T follicular helper cell (primary cell): ENCODE data around the gene LMX1B.

ENCODE experiments used
- DNase-seq: peaks from one replicate; pipeline ENCODE4 v3.0.0-alpha.2; 2020; ENCODE audit warnings: low read depth

LMX1B gene

DNA sequence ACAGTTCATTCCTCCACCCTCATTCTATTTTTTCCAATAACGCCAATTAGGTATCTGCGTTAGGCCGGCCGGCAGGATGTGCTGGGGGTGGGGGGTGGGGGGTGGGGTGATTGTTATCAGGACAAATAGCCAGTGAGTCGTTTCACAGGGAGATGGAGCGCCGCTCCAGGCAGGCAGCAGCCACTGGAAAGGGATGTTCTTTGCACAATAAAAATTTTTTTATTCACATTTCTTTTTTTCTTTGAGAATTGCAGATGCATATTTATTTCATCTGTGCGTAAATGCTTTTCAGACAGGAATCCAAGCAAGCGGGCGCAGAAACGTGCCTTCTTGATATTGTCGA is 4.1 kb downstream of the LMX1B start:
- no peak for DNase-seq

DNA sequence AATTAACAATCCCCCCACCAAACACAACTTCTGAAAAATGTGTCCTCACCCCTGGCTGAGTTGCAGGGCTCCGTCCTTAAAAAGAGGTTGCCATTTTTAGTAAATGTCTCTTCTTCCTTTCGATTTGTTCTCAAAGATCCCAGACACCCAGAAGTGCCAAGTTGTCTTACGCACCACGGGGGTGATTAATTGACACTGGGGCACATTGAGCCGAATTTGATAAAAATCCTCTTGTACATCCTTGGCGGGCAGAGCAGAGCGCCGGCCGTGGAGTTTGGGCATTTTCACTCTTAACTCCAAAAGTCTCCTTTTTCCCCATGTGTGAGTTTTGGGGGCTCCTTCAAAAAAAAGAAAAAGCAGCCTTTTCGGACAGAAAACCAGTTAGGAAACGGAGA is 4.5 kb downstream of the LMX1B start:
- DNase-seq: no peak

DNA sequence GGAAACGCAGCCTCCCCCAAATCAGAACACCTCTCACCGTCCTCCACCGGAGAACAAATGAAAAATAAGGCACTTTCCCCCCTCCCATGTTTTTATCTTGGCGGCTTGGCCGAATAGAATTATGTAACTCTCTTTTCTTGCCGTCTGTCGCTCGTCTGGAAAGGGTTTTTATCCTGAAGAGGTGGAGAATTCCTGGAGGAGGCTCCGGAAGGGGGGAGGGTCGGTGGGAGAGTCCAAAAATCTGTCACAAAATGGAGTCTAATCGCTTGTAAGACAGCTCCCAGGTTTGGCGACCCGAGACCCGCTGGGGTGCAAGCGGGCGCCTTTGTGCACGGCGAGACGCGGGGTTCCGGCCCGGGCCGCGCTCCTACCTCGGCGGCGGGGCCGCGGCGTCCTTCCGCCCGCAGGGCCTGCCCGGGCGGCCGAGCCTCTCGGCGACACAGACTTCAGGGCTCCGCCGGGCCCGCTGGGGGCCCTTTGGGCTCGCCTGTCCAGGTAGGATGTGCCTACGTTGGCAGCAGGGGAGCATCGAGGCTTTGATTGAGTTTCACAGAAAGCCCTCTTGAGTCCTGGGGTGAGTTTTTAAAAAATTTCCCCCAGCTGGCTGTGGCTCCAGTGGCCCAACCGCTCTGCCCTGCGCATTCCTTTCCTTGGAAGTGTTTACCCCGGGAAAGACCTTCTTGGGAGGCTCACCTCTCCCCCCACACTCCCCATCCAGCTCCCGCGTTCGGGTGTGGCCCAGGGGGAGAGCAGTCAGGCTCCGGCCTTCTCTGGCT is 5.0 kb downstream of the LMX1B start:
- no peak for DNase-seq

DNA sequence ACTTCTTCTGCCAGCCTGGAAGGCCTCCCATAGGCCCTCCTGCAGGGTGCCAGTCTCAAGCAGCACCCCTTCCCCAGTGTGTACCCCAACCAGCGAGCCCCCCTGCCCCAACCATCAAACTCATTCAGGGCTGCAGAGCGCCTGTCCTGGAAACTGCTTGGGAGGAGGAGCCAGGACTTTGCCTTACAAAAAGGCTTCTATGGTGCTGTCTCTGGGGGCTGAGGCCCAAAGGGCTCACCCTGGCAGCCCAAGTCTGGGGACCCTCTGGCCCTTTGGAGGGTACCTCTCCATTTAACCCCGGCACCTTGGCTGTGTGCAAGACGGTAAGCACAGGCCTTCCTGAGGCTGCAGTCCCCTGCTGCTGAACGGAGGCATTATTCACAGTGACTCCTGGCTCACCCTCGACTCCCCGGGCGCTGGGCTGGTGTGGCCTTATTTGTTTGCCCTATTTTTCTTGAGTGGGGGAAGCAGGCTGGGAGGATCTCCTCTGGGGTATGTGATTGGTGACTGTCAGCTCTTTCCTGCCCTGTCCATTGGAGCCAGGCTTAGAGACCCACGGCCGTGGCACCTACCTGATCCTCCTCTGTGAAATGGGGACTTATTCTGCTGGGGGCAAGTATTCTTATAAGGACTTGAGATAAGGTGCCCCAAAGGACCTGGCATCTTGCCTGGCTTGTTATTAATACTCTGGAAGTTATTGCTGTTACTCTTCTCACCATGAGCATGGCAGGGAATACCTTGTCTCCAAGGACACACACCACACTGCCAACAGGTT is 5.8 kb downstream of the LMX1B start:
- no peak for DNase-seq

DNA sequence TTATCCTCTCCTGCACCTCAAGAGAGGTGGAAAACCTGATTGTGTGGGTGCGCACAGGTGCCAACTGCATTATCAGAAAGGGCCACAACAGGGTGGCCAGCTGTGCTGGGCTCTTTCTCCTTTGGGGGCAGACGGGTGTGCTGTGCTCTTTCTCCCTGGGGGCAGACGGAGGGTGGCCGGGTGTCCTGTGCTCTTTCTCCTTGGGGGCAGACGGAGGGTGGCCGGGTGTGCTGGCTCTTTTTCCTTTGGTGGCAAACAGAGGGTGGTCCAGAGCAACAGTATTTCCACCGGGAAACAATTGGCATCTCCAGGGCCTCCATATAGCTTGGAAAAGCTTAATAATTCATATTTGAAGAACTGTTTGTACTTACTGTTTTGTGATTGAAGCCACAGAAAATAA is 6.8 kb downstream of the LMX1B start:
- DNase-seq: no peak

DNA sequence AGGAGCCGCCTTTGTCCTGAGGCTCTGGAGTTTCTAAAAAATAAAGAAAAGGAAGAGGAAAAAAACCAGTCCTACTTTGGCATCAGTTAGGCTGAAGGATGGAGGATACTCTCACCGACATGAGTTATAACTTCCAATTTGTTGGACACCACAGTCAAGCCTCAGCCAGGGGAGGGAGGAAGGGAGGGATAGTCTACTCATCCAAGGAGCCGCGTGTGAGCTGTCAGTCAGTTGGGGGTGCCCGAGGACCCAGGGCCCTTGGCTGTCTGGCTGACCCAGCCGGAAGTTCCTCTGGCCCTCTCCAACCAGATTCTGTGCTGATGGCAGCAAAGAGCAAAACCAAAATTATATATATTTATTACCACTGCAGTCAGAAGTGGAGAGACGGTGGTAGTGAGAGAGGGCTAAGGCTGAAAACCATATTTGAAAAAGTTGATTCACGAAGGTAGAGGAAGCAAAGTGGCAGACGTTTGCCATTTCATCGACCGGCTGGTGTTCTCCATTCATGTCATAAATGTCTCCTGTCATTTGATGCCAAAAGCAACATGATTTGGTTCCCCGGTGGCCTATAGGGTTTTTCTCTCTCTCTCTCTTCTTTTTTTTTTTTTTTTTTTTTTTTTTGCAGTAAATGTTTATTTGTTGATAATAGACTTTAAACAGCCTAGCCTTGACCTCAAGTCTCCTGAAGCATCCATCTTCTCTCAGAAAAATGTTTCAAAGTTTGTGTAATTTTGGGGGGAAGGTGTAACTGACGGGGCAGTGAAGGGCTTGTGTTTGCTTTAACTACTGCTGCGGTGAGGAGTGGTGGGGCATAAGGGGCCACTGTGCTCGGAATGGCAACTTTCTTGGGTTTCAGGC is 7.6 kb downstream of the LMX1B start:
- DNase-seq: no peak

DNA sequence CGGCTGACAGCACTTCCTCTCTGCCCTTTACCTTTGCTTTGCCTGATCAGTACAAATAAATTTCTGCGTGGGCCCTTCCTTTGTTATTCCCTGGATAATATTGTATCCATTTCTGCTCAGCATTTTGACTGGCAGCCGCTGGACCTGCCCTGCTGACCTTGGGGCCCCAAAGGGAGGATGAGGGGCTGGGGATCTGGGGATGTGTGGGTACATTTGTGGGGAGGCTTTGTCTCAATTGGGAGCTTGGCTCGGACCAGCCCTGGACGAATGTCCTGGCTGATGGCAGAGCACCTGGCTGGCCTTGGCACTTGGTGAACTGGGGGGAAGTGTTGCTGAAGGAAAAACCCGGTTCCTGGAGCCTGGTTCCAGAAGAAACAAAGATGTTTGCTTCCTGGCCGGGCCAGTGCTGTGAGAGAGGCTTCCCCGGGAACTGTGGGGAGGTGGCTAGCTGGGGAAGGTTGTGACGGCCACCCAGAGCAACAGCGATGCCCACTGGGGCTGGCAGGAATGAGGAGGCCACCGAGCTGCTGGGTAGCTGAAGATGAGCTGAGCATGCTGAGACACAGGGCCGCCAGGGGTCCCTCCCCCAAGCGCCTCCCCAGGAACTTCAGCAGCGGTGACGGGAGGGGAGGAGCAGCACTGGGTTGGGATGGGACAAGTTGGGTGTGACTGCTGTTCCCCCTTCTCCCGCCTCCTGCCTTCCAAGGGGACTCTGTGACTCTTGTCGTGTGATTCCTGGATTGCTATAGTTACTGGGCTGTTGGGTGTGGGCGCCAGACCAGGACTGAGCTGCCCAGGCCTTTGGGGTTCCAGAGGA is 8.4 kb downstream of the LMX1B start:
- no peak for DNase-seq

DNA sequence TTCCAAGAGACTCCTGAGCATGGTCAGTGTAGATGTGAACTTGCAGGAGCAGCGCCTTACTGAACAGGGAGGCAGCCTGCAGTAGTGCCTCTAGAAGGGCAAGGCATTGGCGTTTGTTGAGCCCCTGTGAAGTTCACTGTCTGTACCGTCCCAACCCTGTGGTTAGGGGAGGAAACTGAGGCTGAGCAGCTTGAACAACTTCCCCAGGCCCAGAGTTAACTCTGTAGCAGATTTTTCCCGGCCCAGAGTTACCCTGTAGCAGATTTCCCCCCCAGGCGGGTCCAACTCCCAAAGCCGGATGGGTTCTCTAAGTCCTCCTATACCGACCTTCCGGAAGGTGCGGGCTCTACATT is 9.6 kb downstream of the LMX1B start:
- no peak for DNase-seq

DNA sequence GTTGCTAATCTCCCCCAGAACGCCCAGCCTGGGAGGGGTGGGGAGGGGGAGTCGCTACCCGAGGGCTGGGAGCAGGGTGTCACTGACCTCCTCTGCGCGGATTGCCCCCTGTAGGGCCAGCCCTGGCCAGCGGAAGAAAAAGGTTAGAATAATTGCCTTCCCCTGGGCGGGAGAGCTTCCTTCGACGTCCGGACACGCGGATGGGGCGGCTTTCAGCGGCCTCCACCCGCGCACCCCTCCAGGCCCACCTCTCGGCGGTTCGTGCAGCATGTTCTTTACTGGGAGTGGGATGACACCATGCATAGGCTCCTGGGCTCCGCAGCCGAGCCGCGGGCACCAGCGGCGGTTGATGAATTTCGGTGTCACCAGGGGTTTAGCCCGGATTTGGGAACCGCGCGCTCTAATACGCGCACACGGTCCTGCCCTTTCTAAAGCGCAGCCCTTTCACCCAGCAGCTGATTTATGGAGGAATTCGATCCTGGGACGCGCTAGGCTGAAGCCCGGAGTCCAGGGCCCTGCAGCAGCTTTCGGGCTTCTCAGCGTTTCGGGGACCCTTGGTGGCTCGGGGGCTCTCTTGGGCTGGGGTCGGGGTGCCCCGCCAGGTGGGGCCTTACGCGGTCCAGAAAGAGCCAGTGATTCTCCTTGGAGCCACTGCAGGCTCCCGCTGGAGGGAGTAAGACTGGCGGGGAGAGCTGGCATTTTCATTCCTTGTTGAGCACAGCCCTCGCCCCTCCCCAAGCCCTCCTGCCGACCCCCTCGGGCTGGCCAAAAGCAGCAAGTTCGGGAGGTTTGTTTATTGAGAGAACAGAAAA is 10.1 kb downstream of the LMX1B start:
- DNase-seq: no peak

DNA sequence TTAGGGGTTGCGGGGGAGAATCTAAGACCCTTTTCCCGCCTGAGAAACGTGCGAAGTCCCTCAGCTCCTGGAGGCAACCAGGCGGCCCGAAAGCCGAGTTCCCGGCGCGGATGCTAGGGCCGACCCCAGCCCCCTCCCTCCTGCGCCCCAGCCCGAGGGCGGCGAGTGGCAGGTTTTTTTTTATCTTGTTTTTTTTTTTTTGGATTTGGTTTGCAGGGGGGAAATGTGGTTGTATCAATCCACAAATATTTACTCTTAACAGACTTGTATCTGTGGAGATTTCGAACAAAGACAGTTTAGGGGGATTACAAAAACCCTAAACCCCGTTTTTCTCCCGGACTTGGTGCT is 10.7 kb downstream of the LMX1B start:
- no peak for DNase-seq

DNA sequence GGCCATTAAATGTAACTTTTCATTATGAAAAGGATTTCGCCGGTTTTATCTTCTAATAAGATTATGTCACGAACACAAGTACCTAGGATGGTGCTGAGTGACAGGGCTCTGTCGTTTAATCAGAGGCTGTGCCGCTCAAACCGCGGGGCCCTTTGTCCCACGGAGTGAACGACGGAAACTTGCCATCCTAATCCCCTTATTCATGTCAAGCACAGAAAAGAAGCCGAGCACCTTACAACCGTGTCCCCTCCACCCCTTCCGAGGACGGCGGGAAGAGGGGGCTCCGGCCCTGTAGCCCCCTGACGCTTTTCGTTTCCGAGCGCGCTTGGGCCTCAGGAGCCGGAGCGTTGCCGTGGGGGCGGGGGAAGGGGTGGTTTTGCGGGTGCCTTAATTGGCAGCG is 11.2 kb downstream of the LMX1B start:
- no peak for DNase-seq

DNA sequence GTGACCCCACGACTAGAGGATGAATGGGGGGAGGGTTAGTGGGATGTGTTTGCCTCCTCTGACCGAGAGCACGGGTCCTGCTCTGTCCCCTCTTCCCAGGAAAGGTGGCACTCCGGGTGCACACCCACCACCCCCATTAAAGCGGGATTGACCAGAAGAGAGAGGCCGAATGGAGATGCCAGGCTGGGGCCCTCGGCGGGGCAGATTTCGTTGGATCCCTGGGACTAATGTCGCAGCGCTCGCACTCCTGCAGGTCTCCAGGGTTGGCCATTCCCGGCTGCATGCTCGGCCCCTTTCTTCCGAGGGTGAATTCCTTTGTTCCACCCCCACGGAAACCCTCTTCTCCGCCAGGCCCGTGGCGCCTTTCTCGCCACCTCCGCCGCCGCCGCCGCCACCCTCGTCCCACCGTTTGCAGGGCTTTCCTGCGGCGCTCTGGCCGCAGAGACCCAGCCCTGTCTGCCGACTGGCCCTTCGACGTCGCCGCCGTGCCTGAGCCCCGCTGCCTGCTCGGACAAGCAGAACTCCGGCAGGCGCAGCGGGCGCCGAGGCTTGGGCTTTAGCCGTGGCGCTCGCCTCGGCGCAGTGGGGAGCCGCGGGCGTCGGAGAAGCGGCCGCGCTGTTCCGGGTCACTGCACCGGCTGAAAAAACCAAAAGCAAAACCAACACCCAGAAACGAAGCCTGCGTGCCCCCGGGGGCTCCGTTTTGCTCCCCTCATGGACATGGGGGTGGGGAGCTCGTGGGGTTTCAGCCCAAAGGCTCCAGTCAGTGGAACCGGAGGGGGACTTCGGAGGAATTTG is 11.8 kb downstream of the LMX1B start:
- DNase-seq: no peak

DNA sequence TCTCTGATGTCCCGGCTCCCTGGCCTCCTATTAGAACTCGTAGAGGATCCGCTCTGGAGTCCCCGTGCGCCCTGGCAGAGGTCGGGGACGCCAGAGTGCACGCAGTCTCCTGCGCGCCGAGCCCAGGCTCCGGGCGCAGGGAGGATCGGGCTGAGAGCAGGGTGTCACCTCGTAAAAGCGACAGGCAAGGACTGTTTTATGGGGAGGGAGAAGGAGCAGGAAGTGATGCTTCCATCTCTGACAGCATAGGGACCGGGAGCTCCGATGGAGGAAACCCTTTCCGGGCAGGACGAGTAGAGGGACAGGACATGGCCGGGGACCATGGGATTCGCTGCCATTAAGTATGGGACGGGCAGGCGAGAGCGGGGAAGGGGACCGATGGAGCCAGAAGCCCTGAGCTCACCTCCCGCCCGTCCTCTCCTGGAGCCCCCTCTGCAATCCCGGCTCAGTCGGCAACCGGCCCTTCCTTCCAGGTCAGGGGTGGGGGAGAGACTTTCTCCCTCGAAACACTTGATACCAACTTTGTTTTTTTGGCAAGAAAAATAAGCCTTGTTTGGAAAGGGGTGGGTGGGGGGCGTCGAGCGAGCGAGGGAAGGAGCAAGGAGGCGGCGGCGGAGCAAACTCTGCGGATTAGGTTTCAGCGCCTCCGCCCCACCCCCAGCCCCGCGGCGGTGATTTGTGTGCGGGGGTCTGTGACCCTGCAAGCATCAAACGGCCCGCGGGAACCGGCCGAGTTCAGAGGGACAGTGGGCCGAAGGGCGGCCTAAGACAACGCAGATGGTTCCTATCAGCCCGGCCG is 12.6 kb downstream of the LMX1B start:
- DNase-seq: no peak

DNA sequence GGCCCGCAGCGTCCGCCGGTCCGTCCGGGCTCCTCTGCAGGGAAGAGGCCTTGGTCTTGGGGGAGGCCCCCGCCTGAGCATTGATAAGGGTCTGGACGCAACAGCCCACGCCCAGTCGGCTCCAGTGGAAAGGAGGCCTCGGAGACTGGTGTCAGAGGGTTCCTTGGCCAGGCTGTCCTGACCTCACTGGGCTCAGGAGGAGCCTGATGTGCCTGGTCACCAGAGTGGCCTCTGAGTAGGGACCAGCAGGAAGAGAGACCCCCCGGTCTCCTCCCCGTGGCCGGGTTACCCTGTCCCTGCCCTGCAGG is 13.2 kb downstream of the LMX1B start:
- no peak for DNase-seq

DNA sequence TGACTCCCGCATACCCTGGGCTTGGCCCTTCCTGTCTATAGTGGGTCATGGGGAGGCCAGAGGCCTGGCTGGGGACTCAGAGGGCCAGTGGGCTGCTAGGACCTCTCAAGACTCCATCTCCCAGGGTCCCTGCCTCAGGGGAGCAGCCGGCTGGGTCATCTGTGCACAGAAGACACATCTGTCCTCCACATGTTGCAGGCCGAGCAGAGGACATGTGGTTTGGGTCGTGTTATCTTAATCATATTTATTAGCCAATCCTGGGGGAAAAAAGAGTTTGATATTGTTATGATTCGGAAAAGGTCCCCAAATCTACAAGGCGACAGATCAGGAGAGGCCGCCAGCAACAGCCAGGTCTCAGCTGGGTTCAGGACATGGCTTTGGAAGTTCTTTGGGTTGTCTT is 14.4 kb downstream of the LMX1B start:
- DNase-seq: no peak

DNA sequence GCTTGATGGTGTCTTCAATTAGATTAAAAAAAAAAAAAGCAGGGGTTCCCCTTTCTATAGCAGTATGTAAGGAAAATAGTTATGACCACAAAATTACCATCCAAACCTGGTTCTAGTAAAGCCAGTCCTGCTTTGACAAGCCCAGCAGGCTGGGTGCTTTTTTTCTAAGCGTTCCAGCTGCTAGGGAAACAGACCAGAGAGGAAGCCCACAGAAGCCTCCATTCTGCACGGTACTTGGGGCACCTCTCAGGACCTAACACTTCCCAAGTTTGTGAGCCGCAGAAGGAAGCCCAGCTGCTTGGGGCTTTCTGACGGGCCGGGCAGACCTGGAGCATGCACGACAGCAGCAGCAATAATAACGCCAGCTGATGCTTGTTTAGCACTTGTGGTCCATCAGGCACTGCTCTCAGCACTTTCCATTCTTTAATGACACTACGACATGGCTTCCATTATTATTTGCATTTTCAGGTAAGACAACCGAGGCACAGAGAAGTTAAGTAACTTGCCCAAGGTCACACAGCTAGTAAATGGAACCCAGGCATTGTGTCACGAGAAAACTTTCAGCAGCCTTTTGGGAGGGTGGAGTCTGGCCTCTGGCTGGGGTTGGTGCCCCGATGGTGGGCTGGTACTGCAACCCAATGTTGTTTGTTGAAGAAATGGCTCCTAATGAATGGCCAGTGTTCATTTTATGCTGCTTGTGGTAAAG is 15.4 kb downstream of the LMX1B start:
- no peak for DNase-seq

DNA sequence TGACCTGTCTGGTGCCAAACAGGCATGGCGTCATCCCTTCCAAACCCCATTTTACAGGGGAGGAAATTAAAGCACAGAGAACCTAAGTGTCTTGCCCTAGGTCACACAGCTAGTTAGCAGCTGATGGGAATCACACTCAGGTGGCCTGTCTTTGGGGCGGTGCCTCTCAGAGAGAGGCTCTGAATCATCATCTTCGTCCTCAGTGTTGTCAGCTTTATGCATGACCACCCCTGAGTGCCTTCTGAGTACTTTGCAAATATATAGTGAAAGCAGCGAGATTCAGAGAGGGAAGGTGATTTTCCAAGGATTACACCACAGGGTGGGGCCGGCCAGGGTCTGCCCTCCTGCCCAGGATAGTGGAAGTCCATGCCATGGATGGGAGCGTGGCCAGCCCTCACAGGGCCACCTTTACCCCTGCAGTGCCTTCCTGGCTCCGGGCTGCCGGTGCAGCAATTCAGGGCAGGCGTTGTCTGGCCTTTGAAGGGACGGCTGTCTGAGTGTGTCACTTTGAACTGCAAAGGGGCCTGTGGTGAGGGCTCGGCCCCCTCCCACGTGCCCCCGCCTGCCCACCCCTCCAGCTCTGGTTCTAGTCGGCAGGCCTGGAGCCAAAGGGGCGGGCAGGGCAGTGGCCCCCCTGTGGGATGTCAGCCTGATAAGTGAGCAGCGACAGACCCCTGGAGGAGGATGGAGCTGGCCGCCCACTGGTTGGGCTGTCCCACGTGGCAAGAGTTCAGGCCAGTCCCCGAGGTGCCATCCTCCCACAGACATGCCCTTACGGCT is 16.9 kb downstream of the LMX1B start:
- no peak for DNase-seq

DNA sequence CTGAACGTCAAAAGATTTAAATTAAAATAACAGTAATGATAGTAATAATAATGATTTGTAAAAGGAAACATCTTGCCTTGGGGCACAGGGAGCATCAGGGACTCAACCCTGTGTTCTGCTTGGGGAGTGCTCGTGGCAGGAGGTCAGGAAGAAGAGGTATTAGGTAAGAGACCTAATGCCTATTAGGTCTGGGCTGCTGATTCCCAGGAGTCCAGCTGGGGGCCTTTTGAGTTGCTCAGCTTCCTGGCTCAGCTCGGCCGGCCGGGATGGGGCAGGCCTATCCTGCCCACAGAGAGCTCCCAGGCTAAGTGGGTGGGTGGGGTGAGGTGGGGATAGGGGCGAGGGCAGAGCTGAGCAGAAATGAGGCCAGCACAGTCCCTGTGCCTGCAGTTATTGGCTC is 17.5 kb downstream of the LMX1B start:
- no peak for DNase-seq
